CD4-positive, alpha-beta T cell treated with Interleukin-4 for 1 hour (primary cell): ENCODE results near the gene RIN3.

Experiments
- DNase-seq, 2 donors: peaks; one replicate each; pipeline ENCODE4 v3.0.0-alpha.2; 2020 to 2022

RIN3 gene

DNA sequence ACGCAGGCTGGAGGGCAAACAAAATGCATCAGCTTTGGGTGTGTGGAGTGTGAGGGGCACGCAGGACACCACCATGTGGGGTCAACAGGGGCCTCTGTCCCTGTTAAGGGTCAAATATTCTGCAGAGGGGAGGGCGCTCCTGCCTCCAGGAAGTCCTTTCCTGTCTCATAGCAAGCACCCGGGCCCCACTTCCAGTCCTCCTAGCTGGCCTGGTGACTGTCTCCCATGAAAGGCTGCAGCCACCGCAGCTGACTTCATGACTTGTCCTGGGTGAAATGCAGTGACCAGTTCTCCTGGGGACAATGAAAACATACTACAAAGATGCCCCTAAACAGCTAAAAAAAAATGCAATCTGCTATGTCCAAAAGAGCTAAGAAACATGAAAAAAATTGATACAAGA is 181.2 kb downstream of the RIN3 start:
- DNase-seq = no peak

DNA sequence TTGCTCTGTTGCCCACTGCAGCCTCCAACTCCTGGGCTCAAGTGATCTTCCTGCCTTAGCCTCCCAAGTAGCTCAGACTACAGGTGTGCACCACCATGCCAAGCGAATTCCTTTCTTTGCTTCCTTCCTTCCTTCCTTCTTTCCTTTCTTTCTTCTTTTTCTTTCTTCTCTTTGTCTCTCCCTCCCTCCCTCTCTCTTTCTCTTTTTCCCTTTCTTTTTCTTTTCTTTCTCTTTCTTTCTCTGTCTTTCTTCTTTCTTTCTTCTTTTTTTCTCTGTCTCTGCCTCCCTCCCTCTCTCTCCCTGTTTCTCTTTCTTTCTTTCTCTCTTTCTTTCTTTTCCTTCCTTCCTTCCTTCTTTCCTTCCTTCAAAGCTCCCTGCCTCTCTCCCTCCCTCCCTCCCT is 182.0 kb downstream of the RIN3 start:
- DNase-seq = no peak

DNA sequence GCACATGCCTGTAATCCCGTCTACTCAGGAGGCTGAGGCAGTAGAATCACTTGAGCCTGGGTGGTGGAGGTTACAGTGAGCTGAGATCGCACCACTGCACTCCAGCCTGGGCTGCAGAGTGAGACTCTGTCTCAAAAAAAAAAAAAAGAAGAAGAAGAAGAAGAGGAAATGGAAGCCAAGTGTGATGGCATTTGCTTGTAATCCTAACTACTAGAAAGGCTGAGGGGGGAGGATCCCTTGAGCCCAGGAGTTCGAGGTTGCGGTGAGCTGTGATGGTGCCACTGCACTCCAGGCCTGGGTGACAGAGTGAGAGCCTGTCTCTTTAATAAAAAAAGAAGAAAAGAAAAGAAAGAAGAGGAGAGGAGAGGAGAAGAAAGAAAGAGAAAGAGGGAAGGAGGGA is 182.8 kb downstream of the RIN3 start:
- DNase-seq = no peak

DNA sequence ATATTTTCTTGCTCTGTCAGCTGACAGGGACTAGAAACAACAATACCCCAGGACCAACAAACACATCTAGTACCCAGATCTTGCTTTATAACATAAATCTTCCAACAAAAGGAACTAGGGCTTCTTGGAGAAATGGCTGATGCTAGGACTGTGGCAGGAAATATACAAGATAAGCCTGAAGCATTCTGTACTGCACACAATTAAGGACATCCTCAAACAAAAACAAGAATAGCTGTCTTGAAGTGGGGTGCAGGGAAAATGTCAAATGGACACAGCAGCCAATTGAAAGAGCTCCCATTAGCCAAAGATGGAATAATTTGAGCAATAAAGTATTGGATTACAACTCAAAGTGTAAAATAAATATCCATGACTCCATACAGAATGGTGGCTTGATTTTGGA is 184.8 kb downstream of the RIN3 start:
- DNase-seq = no peak

DNA sequence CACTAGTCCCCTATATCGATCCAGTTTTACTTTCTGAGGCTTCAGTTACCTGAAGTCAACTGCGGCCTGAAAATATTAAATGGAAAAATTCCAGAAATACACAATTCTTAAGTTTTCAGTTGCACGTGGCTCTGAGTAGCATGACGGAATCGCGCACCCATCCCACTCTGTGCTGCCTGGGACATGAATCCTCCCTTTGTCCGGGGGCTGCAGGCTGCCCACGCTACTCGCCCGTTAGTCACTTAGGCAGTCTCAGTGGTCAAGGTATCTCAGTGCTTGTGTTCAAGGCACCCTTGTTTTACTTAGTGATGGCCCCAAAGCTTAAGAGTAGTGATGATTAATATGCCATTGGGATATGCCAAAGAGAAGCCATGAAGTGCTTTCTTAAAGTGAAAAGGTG is 188.2 kb downstream of the RIN3 start:
- no peak for DNase-seq

DNA sequence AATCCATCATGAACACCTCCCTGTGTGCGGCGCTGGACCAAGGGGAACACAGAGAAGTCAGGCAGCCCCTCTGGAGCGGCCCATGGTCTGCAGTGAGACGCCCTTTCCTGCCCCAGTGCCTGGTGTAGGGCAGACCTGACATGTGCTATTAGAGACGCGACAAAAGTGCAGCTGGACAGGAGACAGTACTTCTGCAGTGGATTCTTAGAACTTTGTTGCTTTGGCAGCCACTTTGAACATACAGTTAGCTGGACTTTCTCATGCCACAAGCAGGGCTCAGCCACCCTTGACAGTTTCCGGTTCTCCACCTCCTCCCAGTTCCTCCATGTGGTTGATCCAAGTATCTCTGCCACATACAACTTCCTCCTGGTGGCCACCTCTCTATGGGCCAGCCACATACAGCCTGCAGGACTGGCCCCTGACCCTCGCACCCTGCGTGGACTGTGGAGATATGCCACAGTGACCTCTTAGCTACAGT is 188.9 kb downstream of the RIN3 start:
- DNase-seq = no peak

DNA sequence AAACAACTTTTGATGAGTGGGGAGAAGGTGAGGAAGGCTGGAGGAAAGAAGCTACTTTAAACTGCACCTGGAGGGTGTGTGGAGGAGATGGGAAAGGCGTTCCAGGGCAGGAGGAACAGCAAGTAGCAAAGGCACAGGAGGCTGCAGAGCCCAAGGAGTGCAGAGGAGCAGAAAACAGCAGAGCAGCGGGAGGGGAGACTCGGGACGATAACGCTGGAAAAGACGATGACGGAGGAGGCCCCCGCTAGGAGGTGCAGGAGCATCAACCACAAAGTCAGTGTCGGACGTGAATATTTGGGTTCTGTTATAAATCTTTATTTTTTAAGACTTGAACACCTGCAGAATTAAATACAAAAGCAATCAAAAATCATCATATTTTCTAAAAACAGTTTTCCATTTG is 189.9 kb downstream of the RIN3 start:
- no peak for DNase-seq

DNA sequence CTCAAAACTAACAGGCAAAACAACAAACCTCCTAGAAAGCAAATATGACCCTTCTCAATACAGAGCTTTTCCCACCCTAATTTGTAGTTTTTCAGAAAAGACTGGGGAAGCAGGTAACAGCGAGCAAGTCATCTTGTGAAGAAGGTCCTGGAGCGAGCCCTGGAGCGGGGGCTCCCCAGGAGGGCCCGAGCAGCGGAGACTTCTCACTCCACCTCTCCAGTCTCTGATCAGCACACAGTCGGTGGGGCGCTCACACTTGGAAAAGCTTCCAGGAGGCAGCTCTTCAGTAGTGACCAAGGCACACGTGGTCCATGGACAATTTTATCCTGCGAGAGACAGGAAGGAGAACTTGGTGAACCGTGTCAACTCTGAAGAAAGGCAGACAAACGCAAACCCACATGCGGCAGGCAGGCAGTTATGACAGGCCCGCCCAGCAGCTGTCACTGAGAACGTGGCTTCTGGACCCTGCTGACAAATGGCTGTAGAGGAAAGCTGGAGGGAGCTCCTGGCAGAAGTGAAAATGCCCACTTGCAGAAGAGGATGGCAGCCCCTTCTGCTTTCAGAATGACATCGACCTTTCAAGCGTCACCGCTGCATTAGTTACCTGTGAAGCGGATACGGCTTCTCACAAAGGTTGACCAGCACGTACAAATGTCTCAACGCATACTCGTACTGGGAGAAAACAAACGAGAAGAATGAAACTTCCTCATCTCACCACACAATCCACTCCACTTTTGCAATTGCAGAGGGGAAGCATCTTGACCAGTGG is 190.6 kb downstream of the RIN3 start:
- DNase-seq = peak in 1 of 2 donors; percentile 79

DNA sequence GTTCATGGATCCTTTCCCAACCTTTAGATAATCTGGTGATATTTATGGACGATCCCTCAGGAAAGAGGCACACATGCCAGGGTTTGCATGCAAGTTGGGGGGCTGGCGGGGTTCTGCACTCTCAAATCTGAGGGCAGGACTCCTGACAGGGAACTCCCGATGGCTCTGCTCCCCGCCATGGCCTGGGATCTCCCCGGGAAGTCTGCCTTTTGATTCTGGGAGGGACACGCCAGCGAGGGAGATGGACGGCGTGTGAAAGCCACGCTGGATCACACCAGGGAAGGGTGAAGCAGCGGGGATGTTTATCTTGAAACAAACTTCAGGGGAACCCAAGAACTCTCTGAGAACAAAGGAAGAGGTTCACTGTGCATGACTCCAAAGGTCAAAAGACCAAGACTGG is 191.2 kb downstream of the RIN3 start:
- DNase-seq = no peak

DNA sequence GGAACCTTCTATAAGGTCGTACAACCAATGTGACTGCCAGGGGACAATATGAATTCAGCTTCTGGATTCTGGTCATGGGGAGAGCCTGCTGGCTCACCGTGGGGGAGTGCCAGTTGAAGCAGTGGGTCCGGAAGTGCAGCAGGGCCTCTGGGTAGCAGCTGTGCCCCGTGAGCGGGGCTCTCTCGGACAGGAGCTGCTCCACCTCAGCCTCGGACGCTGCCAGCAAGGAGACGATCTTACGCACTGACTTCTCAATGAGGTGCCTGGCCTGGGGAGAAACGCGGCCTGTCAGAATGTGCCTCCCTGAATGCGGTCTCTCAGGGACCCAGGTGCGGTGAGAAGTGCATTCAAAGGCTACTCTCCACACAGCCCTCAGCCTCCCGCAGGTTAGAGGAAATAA is 192.8 kb downstream of the RIN3 start:
- DNase-seq = no peak

DNA sequence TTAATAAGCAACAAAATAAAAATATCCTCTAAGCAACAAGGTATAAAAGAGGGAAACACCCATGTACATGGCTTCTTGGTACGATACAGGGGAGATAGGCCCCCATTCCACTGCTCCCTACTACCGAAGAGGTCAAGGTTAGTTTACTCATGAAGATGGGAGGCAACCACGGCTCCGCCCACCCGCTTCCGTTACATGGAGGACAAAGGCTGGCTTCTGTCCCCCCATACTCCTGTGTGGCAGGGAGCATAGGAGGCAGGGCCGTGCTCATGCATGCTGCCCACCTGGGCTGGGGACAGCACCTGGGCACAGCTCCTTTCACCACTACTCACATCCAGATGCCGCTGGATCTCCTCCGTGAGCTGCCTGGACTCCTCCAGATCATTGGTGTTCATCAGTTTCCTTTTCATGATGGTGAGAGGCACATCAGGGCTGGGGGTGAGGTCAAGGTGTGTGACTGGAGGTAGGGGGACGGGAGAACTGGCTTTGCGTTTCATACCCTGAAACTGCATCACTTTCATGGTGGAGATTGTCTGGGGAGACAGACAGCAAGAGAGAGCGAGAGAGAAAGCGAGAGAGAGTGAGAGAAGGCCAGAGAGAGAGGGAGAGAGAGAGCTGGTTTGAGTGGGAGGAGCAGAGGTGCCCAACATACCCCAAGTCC is 195.9 kb downstream of the RIN3 start:
- no peak for DNase-seq

DNA sequence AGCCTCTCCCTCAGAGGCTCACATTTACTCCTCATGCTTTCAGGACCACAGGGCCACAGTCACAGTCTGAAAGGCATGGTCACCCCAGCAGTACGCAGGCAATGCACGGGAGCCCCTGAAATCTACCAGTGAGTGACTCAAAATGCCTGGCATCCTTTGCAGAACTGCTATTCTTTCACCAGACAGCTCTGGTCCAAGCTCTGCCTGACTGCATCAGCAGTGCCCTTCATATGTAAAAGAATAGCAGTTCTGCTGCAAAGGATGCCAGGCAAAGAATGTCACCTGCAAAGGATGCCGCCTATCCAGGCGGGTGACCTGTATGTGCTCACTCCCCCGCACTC is 196.4 kb downstream of the RIN3 start:
- DNase-seq = no peak

DNA sequence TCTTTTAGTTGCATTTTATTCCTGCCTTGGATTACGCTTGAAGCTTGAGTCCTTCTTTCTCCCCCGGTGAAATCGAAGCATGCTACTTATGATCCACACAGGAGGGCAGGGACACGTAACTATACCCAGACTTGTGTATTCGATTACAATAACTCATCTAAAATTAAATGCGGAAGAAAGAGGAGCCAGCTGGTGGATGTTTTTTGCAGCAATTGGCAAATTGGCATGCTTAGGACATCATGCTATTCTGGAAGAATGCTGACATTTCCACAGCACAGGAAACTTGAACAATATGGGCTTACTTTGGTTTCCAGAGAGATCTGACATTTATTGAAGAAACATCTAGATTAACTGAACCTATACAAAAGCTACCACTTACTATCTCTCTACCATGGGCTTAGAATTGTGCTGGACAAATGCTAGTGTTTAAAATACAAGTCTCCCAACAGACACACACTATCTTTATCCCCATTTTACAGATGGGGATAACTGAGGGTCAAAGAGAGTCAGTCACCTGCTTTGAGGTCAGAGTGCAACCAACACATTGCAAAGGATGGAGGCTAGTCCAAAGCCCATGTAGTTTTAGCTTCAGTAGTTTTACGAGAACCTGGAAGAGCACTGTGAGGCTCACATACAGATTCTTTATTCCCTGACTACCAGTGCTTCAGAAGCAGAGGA is 198.5 kb downstream of the RIN3 start:
- no peak for DNase-seq

DNA sequence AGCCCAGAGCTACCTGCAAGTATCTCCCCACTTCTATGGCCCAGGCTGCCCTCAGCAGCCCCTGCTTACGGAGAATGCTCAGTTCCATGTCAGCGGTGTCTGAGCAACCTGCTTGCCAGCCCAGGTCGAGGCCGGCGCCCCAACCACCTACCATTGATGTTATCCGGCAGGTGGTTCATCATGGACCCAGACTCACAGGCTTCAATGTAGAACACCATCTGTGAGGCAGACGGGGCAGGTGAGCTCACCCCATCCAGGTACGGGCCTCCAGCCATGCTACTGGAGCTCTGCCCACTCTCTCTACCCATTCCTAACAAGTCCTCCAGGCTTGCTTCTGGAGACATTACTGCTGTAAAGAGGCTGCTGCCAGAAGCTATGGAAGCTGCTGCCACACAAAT is 199.1 kb downstream of the RIN3 start:
- DNase-seq = no peak

DNA sequence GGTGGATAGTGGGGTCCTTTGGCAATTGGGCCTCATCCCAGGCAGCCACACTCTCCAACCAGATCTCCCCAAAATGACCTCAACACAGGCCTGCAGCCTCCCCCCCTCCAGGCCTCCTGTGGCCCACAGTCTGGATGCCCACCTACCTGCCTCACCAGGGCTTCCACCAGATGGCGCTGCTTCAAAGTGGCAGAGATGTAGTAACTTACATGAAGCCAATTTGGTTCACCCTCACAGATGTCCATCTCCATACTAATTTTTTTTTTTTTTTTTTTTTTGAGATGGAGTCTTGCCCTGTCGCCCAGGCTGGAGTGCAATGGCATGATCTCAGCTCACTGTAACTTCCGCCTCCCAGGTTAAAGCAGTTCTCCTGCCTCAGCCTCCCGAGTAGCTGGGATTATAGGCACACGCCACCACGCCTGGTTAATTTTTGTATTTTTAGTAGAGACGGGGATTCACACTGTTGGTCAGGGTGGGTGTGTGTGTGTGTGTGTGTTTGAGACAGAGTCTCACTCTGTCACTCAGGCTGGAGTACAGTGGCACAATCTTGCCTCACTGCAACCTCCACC is 201.2 kb downstream of the RIN3 start:
- peak; percentile 74 to 78 for DNase-seq

DNA sequence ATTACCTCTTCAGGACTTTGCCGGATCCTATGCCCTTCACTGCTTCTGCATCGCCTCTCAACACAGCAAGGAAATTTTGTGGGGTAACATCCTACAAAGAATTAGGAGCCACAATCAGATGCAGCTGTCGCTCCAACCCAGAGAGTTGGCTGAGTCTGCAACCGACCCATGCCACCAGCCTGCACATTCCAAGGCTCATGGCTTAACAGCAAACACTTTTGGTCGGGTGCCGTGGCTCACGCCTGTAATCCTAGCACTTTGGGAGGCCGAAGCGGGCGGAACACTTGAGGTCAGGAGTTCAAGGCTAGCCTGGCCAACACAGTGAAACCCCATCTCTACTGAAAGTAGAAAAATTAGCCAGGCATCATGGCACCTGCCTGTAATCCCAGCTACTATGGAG is 202.6 kb downstream of the RIN3 start:
- no peak for DNase-seq

DNA sequence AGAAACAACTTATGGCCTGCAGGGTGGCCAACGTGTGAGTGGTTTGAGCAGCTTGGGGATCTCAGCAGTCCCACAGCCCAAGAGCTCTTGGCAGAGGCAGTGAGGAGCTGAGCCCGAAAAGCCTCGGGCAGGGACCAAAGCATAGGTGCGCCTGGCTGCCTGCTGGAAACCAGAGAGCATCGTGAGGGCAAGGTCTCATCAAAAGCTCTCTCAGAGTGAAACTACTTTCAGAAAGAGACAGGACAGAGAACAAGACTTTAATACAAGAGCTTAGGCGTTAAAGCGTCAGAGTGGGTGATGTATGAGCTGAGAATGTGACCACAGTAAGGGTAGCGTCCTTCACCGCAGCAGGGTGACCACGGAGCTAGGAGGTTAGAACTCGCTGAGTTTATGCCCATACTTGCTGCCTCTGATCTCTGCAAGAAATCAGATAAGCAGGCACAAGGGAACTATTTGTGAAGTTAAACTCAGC is 204.0 kb downstream of the RIN3 start:
- DNase-seq = no peak

DNA sequence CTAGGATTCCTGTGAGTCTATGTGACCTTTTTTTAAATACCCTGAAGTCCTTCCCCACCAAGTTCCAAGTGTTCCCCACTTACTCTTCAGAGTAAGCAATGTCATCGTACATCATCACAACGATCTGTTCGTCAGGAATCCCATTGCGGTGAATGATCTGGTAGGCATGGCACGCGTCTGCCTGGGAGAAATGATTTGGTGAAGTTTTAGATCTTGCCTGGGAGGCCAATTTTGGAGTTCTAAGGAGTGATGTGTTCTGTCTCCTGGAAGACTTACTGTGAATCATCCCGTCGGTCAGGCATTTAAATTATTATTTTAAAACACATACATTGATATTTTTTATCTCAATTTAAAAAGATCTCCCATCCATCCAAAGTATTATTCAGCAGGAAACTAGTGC is 205.1 kb downstream of the RIN3 start:
- no peak for DNase-seq

DNA sequence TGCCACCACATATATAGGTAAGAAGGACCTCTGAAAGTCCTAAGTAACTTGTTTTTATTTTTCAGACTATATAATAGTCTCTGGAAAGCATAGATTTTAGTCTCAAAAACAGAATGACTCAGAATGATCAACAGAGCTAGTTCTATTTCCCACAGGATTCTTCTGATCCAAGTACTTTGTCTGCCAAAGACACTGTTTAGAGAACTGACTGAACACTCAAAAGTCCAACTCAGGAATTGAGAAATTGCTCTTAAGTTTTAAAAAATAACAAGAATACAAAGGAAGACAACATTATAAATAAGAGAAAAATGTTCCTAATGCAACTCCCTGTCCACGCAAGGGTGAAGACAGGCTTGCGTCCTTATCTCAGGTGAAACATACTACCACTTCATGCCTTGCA is 205.8 kb downstream of the RIN3 start:
- no peak for DNase-seq

DNA sequence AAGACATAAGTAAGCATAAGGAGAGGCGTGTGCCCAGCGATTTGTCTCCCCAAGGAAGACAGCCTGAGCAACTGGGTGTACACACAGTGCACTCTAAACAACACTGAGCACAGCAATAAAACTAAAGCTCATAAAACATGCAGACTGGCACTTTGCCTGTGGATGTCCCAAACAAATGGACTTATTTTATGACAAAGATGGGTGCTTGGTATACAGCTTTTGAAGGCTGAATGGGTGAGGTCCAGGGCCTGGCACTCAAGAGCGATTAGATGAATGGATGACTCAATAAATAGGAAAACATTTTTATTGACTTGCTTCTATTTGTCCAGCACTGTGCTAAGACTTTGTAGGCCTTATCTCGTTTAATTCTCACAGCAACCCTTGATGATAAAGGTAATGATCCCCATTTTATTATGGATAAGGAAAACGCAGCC is 206.3 kb downstream of the RIN3 start:
- no peak for DNase-seq

DNA sequence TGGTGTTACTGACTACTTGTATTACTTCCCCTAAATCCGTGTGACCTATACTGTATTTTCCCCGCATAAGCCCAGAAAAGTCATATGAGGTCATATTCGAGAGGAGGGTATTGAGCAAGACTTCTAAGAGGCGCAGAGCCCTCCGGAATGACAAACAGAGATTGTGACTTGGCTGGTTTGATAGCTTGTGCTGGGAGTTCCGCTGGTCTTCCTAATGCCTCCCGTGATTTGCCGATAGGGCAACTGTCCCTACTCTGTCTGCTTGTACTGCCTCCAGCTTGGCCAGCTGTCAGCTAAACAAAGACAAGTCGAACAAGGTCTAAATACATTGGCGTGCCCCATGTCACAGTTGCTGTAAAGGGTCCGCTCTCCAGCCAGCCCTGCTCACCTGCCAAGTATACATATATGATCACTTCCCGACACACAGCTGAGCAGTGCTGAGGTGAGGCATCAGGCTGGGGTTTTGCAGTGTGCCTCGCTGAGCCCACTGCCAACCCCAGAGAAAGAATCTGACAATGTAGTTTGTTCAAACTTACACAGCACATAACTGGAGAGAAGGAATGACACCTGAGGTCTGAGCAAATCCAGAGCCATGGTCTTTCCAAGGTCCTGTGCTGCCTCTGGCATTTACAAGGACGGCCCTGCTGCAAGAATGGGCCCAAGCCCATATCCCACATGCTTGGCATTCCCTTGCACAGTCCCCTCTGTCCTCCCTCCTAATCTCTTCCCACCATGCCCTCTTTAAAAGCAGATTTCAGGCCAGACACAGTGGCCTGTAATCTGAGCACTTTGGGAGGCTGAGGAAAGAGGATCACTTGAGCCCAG is 211.1 kb downstream of the RIN3 start:
- peak in 1 of 2 donors; percentile 54 for DNase-seq

DNA sequence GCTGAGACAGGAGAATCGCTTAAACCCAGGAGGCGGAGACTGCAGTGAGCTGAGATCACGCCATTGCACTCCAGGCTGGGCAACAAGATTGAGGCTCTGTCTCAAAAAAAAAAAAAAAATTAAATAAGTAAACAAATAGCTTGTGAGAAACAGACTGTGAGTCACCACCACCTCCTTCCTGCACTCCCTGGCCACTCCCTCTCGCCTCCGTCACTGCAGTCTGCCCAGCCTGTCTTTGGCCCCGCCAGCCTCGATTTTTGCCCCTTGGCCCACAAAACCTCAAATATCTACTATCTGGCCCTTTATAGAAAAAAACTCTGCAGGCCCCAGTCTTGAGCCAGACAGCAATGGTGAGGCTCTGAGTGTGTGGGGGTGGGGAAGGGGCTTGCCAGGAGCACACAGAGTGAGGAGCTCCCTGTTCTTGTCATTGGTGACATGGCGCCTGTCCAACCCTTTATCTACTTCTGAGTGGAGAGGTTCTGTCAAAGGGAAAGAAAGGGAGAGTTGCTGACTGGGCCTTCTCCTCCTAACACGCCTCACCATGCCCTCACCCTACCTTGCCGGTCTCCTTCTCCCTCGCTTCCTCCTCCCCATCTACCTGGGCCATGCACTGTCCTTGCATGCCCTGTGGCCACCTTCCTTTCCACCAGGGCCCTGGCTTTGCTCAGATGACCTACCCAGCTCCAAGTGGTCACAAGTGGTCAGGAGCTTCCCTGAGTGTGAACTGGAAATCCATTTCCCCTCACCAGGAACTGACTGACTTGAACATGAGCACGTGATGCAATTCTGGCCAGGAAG is 212.8 kb downstream of the RIN3 start:
- DNase-seq = peak; percentile 50 to 75
